Activated CD8-positive, alpha-beta memory T cell treated with anti-CD3 and anti-CD28 coated beads for 1 hour (primary cell): ENCODE measurements around the gene ADGRE1.

Experiments
- DNase-seq, 2 donors: peaks; one replicate each; pipeline ENCODE4 v3.0.0-alpha.2; 2020; ENCODE audit warnings: low read depth in 1 of 2; ENCODE audit errors: extremely low read depth in 1 of 2

ADGRE1 gene

DNA sequence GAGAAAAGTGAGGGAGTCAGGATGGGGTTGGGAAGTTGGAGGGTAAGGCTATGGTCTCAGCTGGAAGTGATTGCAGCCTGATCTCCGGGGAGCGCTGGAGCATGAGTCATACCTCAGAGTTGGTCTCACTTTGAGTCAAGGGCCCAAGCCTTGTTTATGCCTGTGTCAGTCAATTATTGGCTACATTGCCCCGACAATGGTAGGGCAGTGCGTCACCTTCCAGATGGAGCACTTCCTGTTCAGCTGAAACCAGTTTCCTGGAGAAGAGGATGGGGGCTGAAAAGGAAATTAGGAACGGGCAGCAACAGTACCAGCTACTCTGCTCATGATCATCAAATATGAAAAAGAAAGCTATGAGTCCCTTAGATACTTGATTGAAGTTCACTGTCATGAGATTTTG lies 60.4 kb downstream of the ADGRE1 start:
- DNase-seq, result no peak

DNA sequence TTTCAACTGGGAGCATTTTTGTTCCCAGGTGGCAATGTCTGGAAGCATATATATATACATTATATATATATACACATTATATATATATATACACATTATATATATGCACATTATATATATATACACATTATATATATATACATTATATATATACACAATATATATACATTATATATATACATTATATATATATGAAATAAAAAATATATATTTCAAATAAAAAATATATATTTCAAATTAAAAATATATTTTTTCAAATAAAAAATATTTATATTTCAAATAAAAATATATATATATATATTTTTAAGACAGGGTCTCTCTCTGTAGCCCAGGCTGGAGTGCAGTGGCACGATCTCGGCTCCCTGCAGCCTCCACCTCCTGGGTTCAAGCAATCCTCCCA lies 61.5 kb downstream of the ADGRE1 start:
- DNase-seq, result no peak

DNA sequence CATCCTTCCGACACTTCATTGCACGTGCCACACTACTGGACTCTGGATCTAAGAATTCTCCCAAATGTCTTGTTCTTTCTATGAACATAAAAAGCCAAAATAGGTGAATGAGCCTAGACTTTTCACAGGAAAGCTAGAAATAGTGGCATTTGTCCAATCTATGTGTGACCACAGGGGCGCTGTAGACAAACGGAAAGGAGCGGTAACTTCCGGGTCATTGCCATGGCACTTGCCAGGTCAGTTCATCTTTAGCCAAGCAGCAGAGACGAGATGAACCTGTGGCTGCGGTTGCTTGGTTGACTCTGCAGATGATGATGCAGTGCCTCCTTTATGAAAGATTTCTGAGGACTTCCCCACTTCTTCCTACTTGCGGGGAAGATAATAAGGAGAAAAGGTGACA lies 65.6 kb downstream of the ADGRE1 start:
- no peak for DNase-seq

DNA sequence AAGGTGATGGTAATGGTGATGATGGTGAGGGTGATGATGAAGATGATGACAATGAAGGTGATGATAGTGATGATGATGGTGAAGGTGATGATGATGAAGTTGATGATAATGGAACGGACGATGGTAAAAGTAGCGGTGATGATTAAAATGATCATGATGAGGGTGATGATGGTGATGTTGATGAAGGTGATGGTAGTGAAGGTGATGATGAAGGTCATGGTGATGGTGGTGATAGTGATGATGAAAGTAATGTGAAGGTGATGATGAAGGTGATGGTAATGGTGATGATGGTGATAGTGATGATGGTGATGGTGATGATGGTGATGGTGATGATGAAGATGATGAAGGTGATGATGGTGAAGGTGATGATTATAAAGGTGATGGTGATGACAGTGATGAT lies 67.7 kb downstream of the ADGRE1 start:
- no peak for DNase-seq

DNA sequence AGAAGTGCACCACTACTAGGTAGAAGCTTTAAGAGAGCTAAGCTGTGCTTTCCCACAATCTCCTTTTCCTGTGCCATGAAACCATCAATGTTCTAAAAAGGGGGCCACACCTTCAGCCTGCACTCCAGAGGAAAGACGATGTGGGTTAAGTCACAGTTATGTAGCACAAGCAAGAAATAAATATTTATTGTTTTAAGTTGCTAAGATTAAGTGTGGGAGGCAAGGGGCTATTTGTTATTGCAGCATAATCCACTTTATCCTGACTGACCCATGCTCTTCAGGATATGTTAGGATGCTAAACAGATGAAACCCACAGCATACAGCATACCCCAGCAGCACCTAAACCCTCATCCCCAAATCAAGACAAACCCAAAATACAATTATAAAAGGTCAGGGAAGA lies 69.2 kb downstream of the ADGRE1 start:
- no peak for DNase-seq

DNA sequence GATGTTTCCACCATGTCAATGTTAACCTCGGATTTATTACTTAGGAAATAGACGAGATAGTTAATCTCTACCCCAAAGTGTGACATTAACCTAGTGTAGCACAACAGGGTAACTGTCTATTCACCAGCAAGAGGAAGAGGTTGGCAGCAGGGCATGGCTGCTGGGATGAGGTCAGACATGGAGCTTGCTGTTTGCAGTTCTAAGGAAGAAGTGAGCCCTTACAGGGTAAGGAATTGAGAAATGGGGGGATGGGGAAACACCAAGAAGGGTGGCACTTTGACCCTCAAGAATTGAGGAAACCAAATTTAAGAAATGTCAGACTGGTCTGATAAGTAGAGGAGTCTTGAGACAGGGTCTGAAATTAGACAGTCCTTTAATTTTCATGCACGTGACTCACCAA lies 71.4 kb downstream of the ADGRE1 start:
- DNase-seq, result no peak

DNA sequence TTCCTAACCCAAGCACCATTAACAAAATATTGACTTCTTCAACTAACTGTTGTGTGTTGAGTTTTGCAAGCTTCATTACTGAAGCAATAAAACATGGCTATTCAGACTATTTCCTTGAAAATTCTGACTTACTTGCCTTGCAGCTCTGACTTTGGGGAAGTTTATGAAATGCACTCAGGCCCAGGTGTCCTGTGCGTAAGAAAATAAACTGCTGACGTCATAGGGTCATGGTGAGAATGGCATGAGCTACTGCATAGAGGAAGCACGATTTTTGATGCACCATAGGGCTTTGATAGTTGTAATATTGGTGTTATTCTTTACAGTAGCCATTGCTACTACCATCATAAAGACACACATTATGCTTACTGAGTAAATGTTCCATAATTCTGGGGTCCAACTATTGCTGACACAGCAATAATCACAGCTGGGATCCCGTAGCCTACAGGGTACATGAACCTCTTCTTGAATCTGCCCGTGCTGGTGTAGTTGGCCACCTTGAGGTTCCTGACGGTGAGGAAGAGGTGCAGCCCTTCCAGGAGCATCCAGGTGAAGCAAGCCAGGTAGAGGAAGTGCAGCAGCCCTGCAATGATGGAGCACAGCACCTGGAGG lies 76.0 kb downstream of the ADGRE1 start:
- no peak for DNase-seq

DNA sequence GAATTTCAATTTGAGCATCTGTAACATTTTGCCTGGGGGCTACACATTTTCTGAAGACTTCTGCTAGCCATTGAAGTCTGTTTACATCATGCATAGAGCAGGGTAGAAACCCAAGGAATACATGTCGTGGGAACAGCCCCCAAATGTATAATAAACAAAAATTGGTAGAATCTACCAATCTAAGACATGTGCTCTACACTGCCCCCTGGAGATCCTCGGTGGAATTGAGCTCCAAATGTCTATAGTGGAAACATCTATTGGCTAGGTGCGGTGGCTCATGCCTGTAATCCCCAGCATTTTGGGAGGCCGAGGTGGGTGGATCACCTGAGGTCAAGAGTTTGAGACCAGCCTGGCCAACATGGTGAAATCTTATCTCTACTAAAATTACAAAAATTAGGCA lies 76.6 kb downstream of the ADGRE1 start:
- DNase-seq, result peak in 1 of 2 donors; percentile 3

DNA sequence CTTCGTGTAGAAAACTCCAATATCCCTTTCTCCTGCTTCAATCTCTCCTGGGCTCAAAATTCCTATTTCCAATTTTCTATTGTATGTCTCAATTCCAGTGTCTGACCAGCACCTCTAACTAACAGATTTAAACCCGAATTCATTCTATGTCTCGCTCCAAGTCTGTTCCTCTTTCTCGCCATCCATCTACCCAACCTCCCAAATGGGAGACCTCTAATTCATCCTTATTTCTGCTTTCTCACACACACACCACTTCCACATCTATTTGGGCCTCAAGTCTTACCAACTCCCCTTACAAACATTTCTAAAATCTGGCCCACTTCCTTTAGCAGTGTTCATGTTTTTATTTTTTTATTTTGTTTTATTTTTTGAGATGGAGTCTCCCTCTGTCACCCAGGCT lies 80.6 kb downstream of the ADGRE1 start:
- no peak for DNase-seq

DNA sequence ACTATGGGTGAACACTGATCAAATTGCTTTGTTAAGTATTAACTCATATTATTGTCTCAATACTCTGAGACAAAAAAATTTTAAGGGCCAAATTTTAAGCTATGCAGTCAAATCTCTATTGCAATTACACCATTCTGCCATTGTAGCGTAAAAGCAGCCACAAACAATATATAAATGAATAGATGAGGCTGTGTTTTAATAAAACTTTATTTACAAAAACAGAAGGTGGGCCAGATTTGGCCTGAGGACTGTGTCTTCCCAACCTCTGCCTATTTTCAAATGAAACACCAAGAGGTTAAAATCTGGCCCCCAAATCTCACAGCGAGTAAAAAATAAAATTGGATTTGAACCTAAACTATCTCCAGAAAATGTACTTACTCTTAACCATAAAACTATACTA lies 82.1 kb downstream of the ADGRE1 start:
- no peak for DNase-seq

DNA sequence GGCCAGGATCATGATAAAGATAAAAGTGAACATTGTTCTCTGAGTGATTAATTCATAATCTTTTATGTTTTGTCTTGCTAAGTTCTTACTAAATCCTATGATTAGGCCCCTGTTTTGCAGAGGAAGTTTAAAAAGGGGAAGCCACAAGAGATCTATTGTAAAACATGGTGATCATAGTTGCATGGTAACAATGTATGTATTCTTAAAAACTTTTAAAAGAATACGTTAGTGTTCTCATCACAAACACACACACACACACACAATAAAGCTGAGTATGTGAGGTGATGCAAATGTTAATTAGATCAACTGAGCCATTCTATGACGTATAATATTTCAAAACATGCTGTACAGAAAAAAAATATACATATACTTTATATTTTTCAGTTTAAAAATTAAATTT lies 82.6 kb downstream of the ADGRE1 start:
- no peak for DNase-seq

DNA sequence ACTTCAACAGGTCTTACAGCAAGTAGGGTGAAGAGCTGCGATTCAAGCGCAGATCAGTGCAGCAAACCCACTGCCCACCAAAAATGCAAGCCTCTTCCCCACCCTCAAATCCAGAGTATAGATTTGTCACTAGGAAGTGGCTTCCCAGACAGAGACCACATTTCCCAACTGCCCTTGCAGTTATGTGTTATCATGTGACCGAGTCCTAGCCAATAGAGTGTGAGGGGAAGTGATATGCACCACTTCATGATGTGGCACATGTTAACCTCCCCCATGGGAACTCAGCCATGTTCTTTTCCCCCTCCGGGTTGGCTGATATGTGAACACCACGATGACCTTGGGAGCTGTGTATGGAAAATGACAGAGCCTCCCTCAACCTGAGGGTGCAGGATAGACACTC lies 83.1 kb downstream of the ADGRE1 start:
- no peak for DNase-seq

DNA sequence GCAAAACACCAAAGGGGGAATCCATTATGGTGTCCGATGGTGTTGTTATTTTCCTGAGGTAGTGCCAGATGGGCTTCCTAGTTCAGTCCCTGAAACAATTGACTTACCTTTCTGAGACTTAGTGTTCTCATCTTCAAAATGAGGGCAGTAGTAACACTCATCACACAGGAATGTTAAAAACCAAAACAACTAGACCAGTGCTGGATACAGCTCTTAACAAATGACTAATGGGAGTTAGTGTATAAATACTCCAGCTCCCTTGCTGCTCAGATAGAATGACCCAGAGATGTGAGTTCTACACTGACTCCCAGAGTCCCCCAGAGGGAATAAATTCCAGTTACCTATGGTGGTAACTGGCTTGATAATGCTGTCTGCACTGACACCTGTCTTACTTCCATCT lies 84.0 kb downstream of the ADGRE1 start:
- DNase-seq, result no peak

DNA sequence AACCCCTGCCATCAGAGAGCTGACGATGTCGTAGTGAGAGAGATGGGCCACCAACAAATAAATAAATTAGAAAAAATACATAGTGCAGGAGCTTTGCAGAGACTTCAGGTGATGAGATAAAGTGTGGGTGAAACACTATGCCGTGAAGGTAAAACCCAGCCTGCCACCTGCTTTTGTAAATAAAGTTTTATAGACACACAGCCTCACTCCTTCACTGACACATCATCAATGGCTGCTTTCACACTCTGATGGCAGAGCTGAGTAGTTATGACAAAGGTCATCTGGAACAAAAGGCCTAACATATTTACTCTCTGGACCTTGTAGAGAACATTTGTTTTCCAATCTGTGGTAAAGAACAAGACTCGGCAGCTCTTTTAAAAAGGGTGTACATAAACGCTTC lies 88.8 kb downstream of the ADGRE1 start:
- DNase-seq, result no peak

DNA sequence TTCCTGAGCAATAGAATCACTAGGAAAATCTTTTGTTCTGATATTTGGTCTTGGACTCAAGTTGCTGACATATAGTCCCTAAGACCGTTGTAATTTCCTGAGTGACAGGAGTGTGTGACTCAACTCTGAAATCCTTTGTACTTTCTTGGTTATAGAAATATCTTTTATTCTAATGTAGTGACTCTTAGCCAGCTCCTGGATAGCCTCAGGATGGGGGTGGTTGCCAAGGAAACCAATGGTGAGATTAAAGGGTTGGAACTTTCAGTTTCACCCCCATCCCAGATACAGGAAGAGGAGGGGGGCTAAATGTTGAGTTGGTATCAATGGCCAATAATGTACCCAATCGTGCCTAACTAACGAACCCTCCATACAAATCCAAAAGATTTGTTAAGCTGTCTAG lies 92.0 kb downstream of the ADGRE1 start:
- no peak for DNase-seq

DNA sequence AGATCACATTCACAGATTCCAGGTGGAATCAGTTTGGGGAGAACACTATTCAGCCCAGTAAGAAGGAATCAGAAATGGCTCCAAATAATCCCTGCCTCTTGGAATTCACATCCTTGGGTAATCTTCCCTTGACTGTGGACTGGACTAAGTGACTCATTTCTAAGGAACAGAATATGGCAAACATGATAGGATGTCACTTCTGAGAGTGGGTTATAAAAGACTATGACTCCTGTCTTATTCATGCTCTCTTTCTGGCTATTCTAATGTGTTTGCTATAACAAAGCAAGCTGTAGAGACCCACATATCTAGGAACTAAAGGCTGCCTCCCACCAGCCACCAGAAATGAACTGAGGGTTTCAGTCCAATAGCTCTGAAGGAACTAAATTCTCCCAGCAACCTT lies 96.1 kb downstream of the ADGRE1 start:
- no peak for DNase-seq

DNA sequence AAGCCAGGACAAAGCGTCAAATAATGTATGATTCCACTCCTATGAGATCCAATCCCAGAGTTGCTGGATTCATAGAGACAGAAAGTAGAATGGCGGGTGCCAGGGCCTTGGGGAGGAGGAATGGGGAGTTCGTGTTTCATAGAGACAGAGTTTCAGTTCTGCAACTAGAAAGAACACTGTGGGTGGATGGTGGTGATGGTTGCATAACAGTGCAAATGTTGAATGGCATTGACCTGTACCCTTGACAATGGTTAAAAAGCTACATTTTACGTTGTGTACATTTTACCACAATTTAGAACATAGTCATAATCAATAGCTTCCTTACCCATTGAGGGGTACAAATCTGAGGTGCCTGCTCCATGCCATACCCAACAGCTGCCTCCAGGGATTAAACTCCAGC lies 100.5 kb downstream of the ADGRE1 start:
- DNase-seq, result no peak

DNA sequence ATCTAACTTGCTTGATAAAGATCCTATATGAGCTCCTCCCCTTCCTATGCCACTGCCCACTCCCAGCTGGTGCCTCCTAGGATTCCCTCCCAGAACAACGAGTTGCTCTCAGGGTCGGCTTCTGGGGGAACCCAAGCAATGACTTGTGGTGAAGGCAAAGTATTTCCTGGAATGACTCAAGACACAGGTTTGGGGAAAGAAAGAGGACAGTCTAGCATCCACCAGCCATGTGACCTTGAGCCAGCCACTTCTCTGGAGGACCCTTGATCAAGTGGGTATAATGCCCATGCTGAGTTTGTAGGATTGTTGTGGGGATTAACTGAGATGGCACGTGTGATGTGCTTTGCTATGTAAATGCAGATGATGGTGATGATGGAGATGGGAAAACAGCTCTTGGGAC lies 100.9 kb downstream of the ADGRE1 start:
- DNase-seq, result no peak
